HG03432 (cell line): ENCODE results near the gene GALNT13.

Experiments
- ATAC-seq: cut with Tn5 transposase; IDR thresholded peaks from one replicate; pipeline ENCODE4 v1.9.1; 2021; ENCODE audit warnings: mild to moderate bottlenecking, moderate library complexity; ENCODE audit not compliant: unreplicated experiment

GALNT13 gene

DNA sequence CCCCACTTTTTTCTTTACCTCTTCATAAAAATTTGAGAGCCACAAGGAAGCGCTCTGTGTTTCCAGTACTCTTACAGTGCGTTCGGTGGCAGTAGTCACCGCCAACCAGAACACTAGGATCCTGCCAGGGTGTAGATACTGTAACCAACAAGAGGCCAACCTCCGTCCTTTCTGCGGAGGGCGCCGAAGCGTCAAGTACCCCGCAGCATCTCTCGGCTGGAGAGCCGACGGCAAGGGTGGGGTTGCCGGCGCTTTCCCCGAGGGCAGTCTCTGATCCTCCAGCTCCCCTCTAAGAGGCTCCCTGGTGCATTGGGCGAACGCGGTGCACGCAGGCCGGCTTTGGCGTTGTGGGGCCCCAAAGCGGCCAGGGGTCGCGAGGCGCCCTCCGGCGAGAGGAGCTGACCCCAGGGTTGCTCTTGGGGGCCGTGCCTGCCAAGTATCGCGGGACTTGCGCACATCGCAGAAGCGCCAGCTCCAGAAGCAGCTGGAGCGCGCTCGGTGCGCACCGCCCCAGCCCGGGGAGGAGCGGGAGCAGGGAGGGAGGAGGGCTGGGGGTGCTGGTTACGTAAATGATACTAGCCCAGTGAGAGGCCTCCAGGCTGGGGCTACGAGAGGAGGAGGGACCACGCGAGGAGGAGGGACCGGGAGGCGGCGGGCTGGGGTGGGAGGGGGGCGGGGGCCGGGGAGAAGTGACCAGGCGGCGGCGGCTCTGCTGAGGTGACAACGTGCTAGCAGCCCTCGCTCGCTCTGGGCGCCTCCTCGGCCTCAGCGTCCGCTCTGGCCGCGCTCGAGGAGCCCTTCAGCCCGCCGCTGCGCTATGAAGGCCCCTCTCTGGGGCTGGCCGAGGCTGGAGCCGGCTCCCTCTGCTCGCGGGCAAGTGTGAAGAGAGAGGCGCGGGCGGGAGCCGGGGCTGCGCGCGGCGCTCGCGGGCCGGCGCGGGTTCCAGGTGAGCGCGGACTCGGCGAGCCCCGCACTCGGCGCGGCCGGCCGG is at the start of gene GALNT13:
Gene GALNT13 (plus strand): TSS at position 692 of the 991 bp plus-strand sequence.
- ATAC-seq: no peak

GRCh38 chr2:153823880-153824279 is 47.8 kb upstream of the GALNT13 start:
- no peak for ATAC-seq

GRCh38 chr2:153828335-153828734 is 43.4 kb upstream of the GALNT13 start:
- no peak for ATAC-seq

- no peak for ATAC-seq
Measured at GRCh38 chr2:153834662-153835061, 37.1 kb upstream of the GALNT13 start.

GRCh38 chr2:153858250-153858649 is 13.5 kb upstream of the GALNT13 start:
- ATAC-seq: no peak

- no peak for ATAC-seq
Measured at GRCh38 chr2:153864022-153864421, 7.7 kb upstream of the GALNT13 start.

DNA sequence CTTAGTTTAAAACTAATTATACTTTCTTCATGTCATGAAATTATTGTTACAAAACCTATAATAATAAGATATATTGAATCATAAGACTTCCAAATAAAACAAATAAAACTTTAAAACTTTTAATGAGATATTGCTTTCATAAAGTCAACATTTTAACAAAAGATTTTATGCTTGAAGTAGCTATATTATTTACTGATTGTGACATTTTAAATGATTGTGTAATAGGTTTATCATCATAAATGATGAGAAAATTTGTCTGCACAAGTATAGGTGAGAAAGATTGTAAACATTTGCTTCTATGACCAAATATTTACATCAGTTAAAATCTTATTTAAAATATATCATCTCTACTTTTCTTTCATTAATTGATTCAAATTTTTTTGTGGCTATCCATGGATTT is 5.1 kb upstream of the GALNT13 start:
- no peak for ATAC-seq

DNA sequence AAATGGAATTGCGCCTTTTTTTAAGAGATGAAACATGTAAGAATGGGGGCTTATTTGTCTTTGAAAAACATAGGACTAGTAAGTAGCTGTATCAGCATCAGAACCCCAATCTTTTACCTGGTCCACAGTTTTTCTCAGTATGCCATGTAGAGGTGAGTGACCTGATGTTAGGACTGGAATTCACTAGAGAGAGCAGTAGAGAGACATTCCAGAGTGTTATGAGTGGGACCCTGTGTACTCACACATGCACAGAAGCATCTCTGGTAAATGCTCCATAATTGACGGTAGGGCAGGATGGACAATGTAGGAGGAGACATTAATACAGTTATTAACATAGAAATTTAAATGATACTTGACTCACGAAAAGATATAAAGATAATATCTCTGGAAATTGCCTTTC is 1.4 kb upstream of the GALNT13 start:
- ATAC-seq: no peak

DNA sequence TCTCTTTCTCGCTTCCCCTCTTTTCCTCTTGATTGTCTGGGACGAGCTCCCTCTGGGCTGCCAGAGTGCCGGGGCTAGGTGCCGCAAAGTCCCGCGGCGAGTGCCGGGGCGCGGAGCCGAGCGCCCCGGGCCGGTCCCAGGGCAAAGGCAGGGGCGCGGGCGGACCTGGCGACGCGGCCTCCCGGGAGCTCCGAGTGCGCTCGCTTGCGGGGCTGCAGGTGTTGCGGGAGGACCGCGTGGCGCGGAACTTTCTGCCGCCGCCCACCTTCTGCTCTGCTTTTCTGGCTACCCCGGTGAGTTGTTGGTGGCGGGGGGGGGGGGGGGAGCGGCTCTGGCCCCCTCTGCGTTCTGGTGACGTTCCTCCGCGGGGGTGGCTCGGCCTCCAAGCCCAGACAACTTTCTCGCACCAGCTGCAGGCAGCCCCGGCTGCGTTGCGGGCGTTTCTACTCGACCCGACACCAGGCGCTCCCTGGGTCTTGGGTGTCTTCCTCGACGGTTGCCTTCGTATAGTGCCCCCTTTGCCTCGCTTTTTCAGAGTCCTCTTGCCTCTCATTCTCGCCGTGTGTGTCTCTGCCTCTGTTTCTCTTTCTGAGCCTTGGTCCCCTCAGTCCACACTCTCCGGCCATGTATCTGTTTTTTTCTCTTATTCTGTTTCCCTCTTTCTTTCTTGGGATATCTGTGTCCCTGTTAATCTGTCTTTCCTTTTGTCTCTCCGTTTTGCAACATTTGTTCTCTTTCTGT is 759 bp downstream of the GALNT13 start:
- no peak for ATAC-seq

DNA sequence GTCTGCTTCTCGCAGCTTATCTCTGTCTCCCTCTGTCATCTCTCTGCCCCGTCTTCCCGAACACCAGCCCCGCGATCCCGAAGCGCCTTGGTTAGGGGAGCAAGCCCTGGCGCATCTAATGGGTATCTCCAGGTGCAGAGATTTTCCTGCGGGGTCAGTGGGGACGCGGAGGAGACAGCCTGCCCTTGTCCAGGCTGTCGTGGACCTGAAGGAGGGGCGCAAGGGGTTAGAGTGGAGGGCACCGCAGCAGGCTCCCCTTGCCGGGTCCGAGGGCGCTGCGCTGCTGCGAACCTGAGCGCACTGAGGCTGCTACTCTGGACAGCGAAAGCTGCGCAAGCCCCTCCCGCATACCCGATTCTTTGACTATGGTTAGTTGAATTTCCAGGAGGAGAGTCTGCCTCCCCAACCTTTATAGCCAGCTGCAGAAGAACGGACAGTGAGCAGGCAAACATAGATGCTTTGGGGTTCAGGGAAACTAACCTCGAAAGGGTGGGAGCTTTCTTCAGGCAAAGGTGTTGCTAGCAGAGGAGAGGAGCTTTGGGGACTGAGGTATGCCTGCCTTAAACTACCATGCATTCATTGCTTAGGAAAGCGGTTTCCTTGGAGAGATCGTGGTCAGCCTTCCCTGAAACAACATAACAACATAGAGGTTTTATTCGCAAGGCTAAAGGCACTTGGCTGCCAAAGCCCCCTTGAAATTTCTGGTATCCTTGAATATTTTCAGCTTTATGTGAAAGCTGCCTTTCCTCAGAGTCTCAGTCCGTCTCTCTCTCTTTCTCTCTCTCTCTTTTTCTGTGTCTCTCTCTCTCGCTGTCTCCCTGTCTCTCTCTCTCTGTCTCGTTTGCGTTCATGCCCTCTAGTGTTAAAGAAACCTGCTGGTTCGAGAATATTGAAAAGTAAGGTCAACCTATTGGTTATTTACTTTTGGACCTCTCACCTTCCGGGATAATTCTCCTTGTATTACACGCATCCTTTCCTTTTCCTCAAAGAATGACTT is 1.6 kb downstream of the GALNT13 start:
- no peak for ATAC-seq

GRCh38 chr2:153875801-153876466 is 4.2 kb downstream of the GALNT13 start:
- ATAC-seq: no peak

GRCh38 chr2:153880926-153881325 is 9.2 kb downstream of the GALNT13 start:
- ATAC-seq: no peak

DNA sequence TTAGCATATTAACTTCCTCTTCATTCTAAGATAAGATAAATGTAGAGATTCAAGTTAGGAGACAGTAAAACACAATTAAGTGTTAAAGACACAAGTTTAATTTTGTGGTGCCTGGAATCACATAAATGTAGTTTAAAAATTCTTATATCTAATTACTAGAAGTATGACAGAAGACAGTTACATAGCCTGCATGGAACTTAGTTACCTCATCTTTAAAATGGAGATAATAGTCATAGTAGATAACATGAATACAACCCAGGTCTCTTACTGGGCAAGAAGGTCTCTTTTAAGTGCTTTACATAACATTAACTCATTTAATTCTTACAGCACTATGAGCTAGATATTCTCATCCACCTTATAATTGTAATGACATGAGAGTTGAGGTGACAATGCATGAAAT is 15.1 kb downstream of the GALNT13 start:
- ATAC-seq: no peak

- no peak for ATAC-seq
Measured at GRCh38 chr2:153890576-153890975, 18.9 kb downstream of the GALNT13 start.

DNA sequence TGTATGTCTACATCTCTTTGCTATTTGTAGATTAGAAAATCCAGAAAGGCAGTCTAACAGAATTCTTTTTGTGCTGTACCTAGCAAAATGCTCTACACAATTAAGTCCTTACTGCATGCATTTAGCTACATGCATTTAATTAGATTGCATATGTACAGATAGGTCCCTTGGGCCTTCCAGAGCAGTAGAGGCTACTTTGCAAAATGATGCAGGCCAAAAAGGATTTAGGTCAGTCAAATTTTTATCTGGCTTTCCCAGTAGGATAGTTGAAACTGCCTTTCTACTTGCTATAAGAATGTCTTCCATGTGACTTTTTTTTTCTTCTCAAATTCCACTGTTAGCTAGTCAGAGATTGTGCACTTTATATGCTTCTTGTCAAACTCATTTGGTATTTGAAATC is 19.3 kb downstream of the GALNT13 start:
- no peak for ATAC-seq

DNA sequence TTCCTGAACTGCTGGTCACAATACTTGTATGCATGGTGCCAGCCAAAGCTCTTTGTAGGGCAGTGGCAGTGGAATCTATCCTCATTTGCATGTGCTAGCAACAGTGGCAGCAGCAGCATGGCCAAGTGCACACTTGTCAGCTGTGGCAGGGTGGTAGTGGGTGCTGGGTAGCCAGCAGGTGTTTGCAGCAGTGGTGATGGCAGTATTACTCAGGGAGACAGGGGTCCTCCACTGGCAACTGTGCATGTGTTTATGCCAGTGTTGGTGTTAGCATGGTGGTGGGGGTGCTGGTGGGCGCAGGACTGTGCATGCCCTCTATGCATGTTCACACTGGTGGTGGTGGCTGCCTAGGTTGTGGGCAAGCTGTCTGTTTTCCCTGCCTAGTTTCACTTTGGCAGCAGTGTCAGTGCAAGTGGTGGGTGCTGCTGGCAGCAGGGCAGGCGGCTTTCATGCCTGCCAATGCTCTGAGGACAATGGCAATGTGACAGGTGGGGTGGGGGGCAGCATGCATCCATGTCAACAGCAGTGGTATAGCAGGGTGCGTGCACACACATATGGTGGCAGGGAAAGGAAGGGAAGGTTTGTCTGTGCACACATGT is 41.2 kb downstream of the GALNT13 start:
- no peak for ATAC-seq

DNA sequence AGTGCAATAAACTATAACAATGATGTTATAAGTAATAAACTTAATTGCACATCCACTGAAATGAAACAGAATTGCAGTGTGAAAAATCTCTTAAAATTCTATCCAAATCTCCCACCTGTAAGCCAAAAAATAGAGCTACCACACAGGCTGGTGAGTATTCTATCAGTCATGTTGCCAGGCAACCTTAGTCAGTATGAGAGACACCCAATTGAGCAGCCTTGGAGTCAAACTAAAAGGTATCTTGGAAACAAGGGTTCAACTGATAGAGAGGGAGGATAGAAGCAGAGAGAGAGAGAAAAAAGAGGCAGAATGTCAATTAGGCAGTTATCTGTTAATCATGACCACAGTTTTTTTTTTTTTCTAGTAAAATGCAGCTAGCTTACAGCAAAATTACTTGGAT is 45.8 kb downstream of the GALNT13 start:
- no peak for ATAC-seq

- ATAC-seq: no peak
Measured at GRCh38 chr2:153935511-153935910, 63.8 kb downstream of the GALNT13 start.

DNA sequence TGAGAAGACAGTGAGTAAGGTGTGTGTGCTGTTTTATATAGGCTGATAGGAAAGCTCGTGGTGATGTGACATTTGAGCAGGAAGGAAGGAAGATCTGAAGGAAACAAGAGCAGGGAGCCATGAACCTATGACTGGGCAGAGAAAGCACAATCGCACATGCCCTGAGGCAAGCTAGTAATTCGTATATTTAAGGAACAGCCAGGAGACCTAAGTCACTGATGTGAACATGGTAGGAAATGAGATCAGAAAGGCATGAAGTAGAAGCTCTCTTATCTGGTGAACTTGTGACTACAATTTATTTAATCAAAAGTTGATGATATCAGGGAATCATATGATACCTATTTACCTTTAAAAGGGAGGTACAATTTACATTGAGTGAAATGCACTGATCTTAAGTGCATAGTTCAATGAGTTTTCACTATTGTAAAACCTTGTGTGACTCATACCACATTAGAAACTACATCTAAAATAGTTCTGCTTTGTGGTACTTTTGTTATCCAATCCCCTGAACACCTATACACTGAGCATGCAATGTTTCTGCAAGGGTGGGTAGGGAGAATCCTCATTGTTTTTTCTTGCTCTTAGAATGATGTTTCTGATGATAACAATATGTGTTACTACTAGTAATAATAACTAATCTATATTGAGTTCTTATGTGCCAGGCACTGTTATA is 67.5 kb downstream of the GALNT13 start:
- peak; percentile 86 for ATAC-seq
